WERI-Rb-1 (cell line): ENCODE results near the gene TEDC1.

Experiments
- DNase-seq: peaks from one replicate; pipeline ENCODE4 v3.0.0-alpha.2; 2020
- H3K27ac ChIP-seq: fragments of 250-450 bp; sonication (Bioruptor Pico); 2 replicates; pipeline ENCODE4 v1.5.1; 2020; ENCODE audit warnings: mild to moderate bottlenecking, moderate library complexity
- H3K27me3 ChIP-seq: fragments of 250-450 bp; sonication (Bioruptor Pico); 2 replicates; pipeline ENCODE4 v1.5.1; 2021; ENCODE audit warnings: mild to moderate bottlenecking, low read depth, moderate library complexity; ENCODE audit not compliant: insufficient read depth, severe bottlenecking
- H3K36me3 ChIP-seq: fragments of 250-450 bp; sonication (Bioruptor Pico); 2 replicates; pipeline ENCODE4 v1.5.1; 2020; ENCODE audit warnings: mild to moderate bottlenecking, moderate library complexity
- H3K4me3 ChIP-seq: 2 replicates; pipeline ENCODE4 v1.5.1; 2011; ENCODE audit warnings: low read depth, mild to moderate bottlenecking, control low read depth, low read length
- H3K9me3 ChIP-seq: fragments of 250-450 bp; sonication (Bioruptor Pico); 2 replicates; pipeline ENCODE4 v1.5.1; 2021; ENCODE audit warnings: mild to moderate bottlenecking, moderate library complexity; ENCODE audit not compliant: severe bottlenecking
- TF ChIP-seq, protein P1 (sequence below): IDR thresholded peaks from 2 replicates; pipeline ENCODE4 v1.5.1; 2011; ENCODE audit warnings: low read depth, mild to moderate bottlenecking, control low read depth, inconsistent platforms, low read length

The TEDC1 gene

DNA sequence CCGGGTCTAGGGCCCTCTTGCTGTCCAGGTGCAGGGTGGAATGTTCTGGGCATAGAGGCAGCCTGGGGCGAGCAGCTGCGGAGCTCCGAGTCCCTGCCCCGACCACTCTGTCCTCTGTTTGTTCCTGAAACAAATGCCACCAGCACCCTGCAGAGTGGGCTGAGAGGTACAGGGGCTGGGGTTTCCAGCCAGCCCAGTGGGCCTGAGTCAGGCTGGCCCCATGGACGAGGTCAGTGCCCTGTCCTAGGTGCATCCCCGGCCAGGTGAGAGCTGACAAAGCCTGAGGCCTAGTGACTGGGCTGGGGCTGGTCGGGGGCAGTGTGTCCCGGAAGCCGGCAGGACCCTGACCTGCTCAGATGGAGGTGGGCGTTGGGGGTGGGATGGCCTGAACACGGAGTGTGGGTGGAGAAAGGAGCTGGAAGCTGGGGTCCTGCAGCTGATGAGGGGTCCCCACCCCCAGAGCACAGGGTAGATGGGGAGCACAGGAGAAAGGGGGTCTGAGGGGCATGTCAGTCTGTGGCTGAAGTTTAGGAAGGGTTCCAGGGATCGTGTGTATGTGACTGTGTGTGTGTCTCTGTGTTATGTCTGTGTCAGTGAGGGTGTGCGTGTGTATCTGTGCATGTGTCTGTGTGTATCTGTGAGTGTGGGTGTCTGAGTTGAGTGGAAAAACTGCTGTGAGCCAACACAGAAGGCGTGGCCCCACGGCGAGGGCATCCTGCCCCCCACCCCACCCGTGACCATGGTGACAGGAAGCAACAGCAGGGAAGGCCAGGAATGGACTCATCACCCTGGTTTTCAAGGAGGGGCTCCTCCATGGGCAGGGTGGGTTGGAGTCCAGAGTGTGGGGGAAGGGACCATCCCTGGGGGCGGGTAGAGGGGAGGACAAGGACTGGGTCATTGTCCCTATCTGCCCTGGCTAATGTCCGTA lies 6.7 kb upstream of the TEDC1 start:
- TF ChIP-seq, protein P1, sequence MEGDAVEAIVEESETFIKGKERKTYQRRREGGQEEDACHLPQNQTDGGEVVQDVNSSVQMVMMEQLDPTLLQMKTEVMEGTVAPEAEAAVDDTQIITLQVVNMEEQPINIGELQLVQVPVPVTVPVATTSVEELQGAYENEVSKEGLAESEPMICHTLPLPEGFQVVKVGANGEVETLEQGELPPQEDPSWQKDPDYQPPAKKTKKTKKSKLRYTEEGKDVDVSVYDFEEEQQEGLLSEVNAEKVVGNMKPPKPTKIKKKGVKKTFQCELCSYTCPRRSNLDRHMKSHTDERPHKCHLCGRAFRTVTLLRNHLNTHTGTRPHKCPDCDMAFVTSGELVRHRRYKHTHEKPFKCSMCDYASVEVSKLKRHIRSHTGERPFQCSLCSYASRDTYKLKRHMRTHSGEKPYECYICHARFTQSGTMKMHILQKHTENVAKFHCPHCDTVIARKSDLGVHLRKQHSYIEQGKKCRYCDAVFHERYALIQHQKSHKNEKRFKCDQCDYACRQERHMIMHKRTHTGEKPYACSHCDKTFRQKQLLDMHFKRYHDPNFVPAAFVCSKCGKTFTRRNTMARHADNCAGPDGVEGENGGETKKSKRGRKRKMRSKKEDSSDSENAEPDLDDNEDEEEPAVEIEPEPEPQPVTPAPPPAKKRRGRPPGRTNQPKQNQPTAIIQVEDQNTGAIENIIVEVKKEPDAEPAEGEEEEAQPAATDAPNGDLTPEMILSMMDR, result no peak
- DNase-seq, result no peak
- H3K36me3 ChIP-seq, result no peaks in the 10 kb centered on the region; the same call in 1 of the 2 replicates
- no peaks in the 10 kb centered on the region for H3K9me3 ChIP-seq
- no peak overlapping the region for H3K27ac ChIP-seq
- no peak overlapping the region for H3K4me3 ChIP-seq
- H3K27me3 ChIP-seq, result no peaks in the 10 kb centered on the region

DNA sequence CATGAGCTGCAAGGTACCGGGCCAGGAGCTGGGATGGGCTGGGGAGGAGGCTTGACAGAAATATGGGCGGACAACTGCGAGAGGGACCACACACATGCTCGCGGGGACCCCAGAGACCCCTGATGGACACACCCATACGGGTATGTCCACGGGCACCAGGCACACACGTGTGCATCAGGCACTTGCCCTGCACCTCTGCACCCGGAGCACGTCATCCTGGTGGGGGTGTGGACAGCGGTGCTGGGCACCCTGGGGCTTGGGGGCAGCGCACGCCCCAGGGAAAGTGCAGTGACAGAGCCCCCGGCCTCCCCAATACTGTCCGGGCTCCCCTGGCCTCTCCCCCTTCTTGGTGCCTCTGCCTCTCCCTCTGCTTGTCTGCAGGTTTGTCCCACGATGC lies 6.1 kb upstream of the TEDC1 start:
- Histone ChIP-seq H3K9me3 (no peaks in the 10 kb centered on the region), H3K27ac (no peak overlapping the region), H3K36me3 (no peaks in the 10 kb centered on the region), H3K4me3 (no peak overlapping the region), H3K27me3 (no peaks in the 10 kb centered on the region)
- no peak for DNase-seq
- TF ChIP-seq, protein P1, result no peak

DNA sequence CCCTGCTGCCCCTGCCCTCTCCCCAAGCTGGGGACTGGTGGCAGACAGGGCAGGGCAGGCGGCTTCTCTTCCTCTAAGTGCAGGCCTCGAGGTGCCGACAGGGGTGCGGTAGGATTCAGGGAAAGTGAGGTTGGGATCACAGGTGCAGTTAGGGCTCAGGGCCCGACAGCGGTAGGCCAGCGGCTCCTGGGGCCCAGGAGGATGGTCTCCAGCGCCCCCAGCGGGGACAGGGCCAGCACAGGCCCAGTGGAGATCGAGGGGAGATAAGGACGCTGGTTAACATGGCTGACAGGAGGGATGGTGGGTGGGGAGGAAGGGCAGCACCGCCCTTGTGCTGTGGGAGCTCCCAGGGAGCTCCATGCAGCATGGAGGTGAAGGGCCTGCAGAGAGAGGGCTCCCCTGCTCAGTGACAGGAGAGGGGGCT lies 5.3 kb upstream of the TEDC1 start:
- Histone ChIP-seq H3K9me3 (no peaks in the 10 kb centered on the region), H3K4me3 (no peak overlapping the region), H3K27me3 (no peaks in the 10 kb centered on the region), H3K27ac (0 out of 2 replicates have a peak overlapping the region, but pooled peaks have one; percentile 19), H3K36me3 (no peaks in the 10 kb centered on the region)
- TF ChIP-seq, protein P1, result peak; percentile 87
- peak; percentile 85 for DNase-seq

DNA sequence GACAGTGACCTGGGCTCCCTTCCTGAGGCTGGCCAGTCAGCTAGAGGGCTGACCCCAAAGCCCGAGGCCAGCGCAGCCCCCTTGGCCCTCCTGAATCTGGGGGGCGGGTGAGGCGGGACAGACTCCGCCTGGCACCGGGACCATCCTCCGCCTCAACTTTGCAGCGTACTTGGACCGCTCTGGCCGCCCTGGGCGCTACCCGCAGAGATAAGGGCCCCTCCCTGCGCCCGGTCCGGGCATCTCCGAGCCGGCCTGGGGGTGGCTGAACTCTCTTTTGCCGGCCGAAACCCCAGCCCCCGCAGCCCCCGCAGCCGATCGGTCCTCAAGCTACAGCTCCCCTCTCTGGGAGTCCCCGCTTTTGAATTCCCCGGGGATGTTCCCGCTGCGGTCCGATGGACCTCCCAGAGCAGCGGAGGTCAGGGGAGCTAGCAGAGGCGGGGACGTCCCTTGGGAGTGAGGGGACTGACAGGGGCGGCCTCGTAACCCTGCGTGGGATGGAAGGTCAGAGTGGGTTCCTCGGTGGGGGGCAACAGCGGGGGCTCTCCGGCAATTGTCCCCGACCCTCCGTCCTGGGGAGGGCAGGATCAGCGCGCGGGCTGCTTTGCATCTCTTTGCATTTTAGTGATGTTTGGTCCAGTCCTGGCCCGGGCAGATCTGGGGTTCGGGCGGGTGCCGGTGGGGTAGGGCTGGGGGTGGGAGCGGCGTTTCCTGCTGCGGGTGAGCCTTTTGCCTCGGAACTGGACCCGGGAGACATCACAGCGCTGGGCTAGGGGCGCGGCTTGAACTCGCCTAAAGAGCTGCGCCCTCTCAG lies 4.7 kb upstream of the TEDC1 start, which contains the start of gene CRIP1:
CRIP1 (plus strand) TSS at position 724 of the 811 bp plus-strand sequence. CDS start 374 bp downstream, outside the sequence.
- DNase-seq, result no peak
- Histone ChIP-seq H3K36me3 (no peaks in the 10 kb centered on the region), H3K9me3 (no peaks in the 10 kb centered on the region), H3K27ac (no peak within 1 kb of the TSS), H3K4me3 (no peak within 1 kb of the TSS), H3K27me3 (no peaks in the 10 kb centered on the region)
- TF ChIP-seq, protein P1, result no peak

DNA sequence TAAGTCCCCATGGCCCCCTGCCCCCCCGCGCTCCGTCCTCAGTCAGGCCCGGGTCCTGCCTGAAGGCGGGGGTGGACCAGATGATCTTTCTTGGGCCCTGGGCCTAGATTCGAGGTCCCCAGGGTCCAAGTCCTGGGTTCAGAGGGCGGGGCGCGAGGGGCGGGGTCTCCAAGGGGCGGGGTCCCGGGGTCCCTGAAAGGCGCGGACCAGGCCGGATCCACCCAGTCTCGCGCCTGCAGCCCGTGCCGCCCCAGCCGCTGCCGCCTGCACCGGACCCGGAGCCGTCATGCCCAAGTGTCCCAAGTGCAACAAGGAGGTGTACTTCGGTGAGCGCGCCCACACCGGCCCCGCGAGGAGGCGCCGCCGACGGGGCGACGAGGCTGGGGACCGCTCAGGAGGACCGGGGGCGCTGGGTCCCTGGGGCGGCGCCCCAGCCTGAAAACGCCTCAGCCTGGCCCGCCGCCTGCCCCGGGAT lies 4.0 kb upstream of the TEDC1 start:
- Histone ChIP-seq H3K27ac (no peak overlapping the region), H3K27me3 (no peaks in the 10 kb centered on the region), H3K36me3 (no peaks in the 10 kb centered on the region), H3K9me3 (no peaks in the 10 kb centered on the region), H3K4me3 (no peak overlapping the region)
- DNase-seq, result no peak
- TF ChIP-seq, protein P1, result no peak
